K562 (cell line): ENCODE results near the gene VPS33B. TPM values are rescaled to one million over a fixed set of nuclear protein-coding genes. Genes with fewer than 3 reads are reported as not detected.

Experiments
- ATAC-seq: fragments of 200-7000 bp; cut with Tn5 transposase; 3 replicates; pipeline ENCODE4 v1.9.1; 2020; ENCODE audit warnings: moderate library complexity
- BruUV-seq: library from RNA; stranded (reverse); fragments of 400-500 nt; replicated peaks from 2 replicates; lab custom pipeline; 2021; lab: Mats Ljungman, UMichigan
- CTCF ChIA-PET: fragments of 300-600 bp; formaldehyde crosslinking; extraction: SDS; loops from one replicate; lab custom pipeline; 2021; ENCODE audit warnings: low intra/inter-chr PET ratio; lab: Yijun Ruan, JAX
- POLR2A ChIA-PET: fragments of 300-600, 350-650 bp; sonication (Branson Sonifier 250); formaldehyde crosslinking; extraction: SDS; loops from one replicate; lab custom pipeline; 2021; ENCODE audit warnings: antibody characterized with exemption, inconsistent platforms; lab: Yijun Ruan, JAX
- DNase-seq, 4 experiments: peaks; one replicate each; pipeline versions ENCODE4 v3.0.0 to v3.0.0-alpha.2; 2011 to 2018; ENCODE audit warnings: low spot score in 3 of 4, mixed read lengths in 3 of 4; ENCODE audit errors: extremely low read depth in 1 of 4
- FAIRE-seq: peaks from 2 replicates; lab custom pipeline; 2011; peaks lifted over from hg19 to GRCh38; lab: Jason Lieb, UNC
- H2AFZ ChIP-seq: 2 replicates; pipeline ENCODE4 v1.6.0; 2011; ENCODE audit warnings: low read depth, low read length, control low read depth, inconsistent platforms
- H3K27ac ChIP-seq: fragments of 200-600 bp; 3 replicates; pipeline ENCODE4 v1.8.0; 2011; ENCODE audit warnings: low read depth, mild to moderate bottlenecking, control low read depth, inconsistent platforms, low read length, moderate library complexity, mixed read lengths; ENCODE audit errors: extremely low read depth
- H3K27me3 ChIP-seq, 2 experiments: fragments of 300-600 bp in 1 of 2; 2 replicates in 1 of 2; 3 replicates in 1 of 2; pipeline versions ENCODE4 v1.6.0 to v1.8.0; 2011; ENCODE audit warnings: inconsistent platforms in 2 of 2, low read length in 2 of 2, mild to moderate bottlenecking in 1 of 2, mixed read lengths in 1 of 2, moderate library complexity in 1 of 2; ENCODE audit not compliant: control insufficient read depth in 2 of 2, insufficient read depth in 2 of 2
- H3K36me3 ChIP-seq: fragments of 300-600 bp; 3 replicates; pipeline ENCODE4 v1.8.0; 2011; ENCODE audit warnings: mild to moderate bottlenecking, low read length, inconsistent platforms; ENCODE audit not compliant: control insufficient read depth, insufficient read depth
- H3K4me1 ChIP-seq, 2 experiments: fragments of 200-600 bp in 1 of 2; replicated peaks in 1 of 2; 2 replicates in 1 of 2; 3 replicates in 1 of 2; pipeline versions ENCODE4 v1.5.1 to v1.8.0; 2011; ENCODE audit warnings: inconsistent platforms in 2 of 2, low read length in 2 of 2, mild to moderate bottlenecking in 1 of 2, mixed read lengths in 1 of 2, moderate library complexity in 1 of 2; ENCODE audit not compliant: control insufficient read depth in 2 of 2, insufficient read depth in 2 of 2
- H3K4me2 ChIP-seq: 2 replicates; pipeline ENCODE4 v1.6.1; 2011; ENCODE audit warnings: low read length, control low read depth, inconsistent platforms, mixed read lengths; ENCODE audit not compliant: insufficient read depth
- H3K4me3 ChIP-seq: fragments of 200-600 bp; sonication (generic), shearing (Covaris generic); 2 replicates; pipeline ENCODE4 v1.5.1; 2016; ENCODE audit warnings: control low read depth, inconsistent platforms
- H3K79me2 ChIP-seq: fragments of 200-600 bp; 3 replicates; pipeline ENCODE4 v1.8.0; 2011; ENCODE audit warnings: low read length, inconsistent platforms; ENCODE audit not compliant: control insufficient read depth, insufficient read depth
- H3K9ac ChIP-seq, 2 experiments: 2 replicates each; pipeline versions ENCODE4 v1.6.0 to v1.6.1; 2011; ENCODE audit warnings: low read depth in 2 of 2, low read length in 2 of 2, control low read depth in 1 of 2, inconsistent platforms in 1 of 2, mild to moderate bottlenecking in 1 of 2, mixed read lengths in 1 of 2; ENCODE audit not compliant: insufficient read depth in 1 of 2
- H3K9me1 ChIP-seq: one replicate; pipeline ENCODE4 v1.6.0; 2011; ENCODE audit warnings: inconsistent platforms, mild to moderate bottlenecking, low read length, moderate library complexity; ENCODE audit not compliant: control insufficient read depth, insufficient read depth
- H3K9me3 ChIP-seq: replicated peaks from 2 replicates; pipeline ENCODE4 v1.5.1; 2011; ENCODE audit warnings: low read depth, low read length, inconsistent platforms; ENCODE audit not compliant: control insufficient read depth, insufficient read depth
- H4K20me1 ChIP-seq: replicated peaks from 2 replicates; pipeline ENCODE4 v1.6.1; 2011; ENCODE audit warnings: low read length, inconsistent platforms, mixed read lengths; ENCODE audit not compliant: control insufficient read depth, insufficient read depth
- C11orf30 ChIP-seq: fragments of 450-650 bp; IDR thresholded peaks from 2 replicates; pipeline ENCODE4 v1.6.1; 2016; ENCODE audit warnings: low read depth, mild to moderate bottlenecking
- CBX3 ChIP-seq, 2 experiments: IDR thresholded peaks; 1 replicate in 1 of 2; 2 replicates in 1 of 2; pipeline ENCODE4 v1.6.1; 2012; ENCODE audit warnings: inconsistent platforms in 2 of 2, low read length in 2 of 2, borderline replicate concordance in 1 of 2, control low read depth in 1 of 2
- EWSR1 ChIP-seq: fragments of 450-650 bp; IDR thresholded peaks from 2 replicates; pipeline ENCODE4 v1.6.1; 2018; ENCODE audit warnings: borderline replicate concordance, mild to moderate bottlenecking, low read depth, moderate library complexity; ENCODE audit not compliant: partially characterized antibody
- HNRNPK ChIP-seq: fragments of 200-400 bp; formaldehyde crosslinking; IDR thresholded peaks from one replicate; pipeline ENCODE4 v1.6.1; 2018; ENCODE audit warnings: mild to moderate bottlenecking, low read depth, low read length; ENCODE audit not compliant: poor library complexity, severe bottlenecking
- MAFF ChIP-seq: IDR thresholded peaks from 2 replicates; pipeline ENCODE4 v1.6.1; 2012; ENCODE audit warnings: low read length, improper control_type of control experiment
- NFXL1 ChIP-seq: fragments of 450-650 bp; formaldehyde crosslinking; IDR thresholded peaks from 2 replicates; pipeline ENCODE4 v1.4.0; 2021; ENCODE audit warnings: mild to moderate bottlenecking
- NR1H2 ChIP-seq: sonication (generic); formaldehyde crosslinking; IDR thresholded peaks from 2 replicates; pipeline ENCODE4 v1.4.0; 2020; ENCODE audit warnings: mild to moderate bottlenecking, missing genetic modification reagents
- ZNF316 ChIP-seq: fragments of 450-650 bp; IDR thresholded peaks from 2 replicates; pipeline ENCODE4 v1.6.1; 2016
- WGBS: fragments of 100-300 bp; shearing (Covaris generic); methylation state at CpG from one replicate; pipeline ENCODE4 v1.1.6; 2016; ENCODE audit warnings: low coverage, mixed read lengths; ENCODE audit not compliant: insufficient coverage; ENCODE audit errors: missing lambda C conversion rate; 5-methylcytosine and 5-hydroxymethylcytosine counted together
- in situ Hi-C: fragments of 300-500 bp; cut with MboI; formaldehyde crosslinking; loops from 4 replicates; pipeline ENCODE4 v1.15.0; 2018; ENCODE audit warnings: inconsistent platforms, mixed read lengths
- intact Hi-C: fragments of 100-400 bp; cut with micrococcal nuclease; formaldehyde crosslinking; loops from 2 replicates; pipeline ENCODE4 v1.14.2; 2022
- polyA plus RNA-seq, 8 experiments: library from polyadenylated mRNA; depleted of rRNA in 4 of 8; stranded (reverse) in 5 of 8; unstranded in 3 of 8; fragments of >200 nt; fragmentation: Nextera tagmentation in 2 of 8; fragmentation: Illumina TruSeq in 1 of 8; extraction: Ambion mirVana in 2 of 8; extraction: Trizol in 1 of 8; gene quantifications; 2 replicates each; pipeline versions ENCODE4 v1.2.1 to v1.2.3, GENCODE V29; 2011 to 2014; ENCODE audit warnings: inconsistent platforms in 1 of 8, missing spikeins in 1 of 8
- total RNA-seq, 7 experiments: library from RNA; depleted of rRNA in 6 of 7; stranded (reverse); fragments of >200 nt in 6 of 7; fragmentation: Illumina TruSeq in 2 of 7; extraction: Trizol in 2 of 7; gene quantifications; 2 replicates each; pipeline versions ENCODE4 v1.2.1 to v1.2.3, GENCODE V29; 2011 to 2021; ENCODE audit warnings: low replicate concordance in 1 of 7

The VPS33B gene
- total and polyA plus RNA-seq, 9 of the 15 experiments (the other 6 are each of a cell fraction or from before 2014, with no cell fraction given) = 9.4 to 25.5 (median 14.8) TPM

GRCh38 chr15:91001209-91001608 lies 21.2 kb downstream of the VPS33B start:
- in situ Hi-C loops (no loop called here), intact Hi-C loops (no loop called here)
- Histone ChIP-seq H3K4me1 (peaks cover 9 to 12% of the 10 kb centered on the region in 2 experiments; a peak in 4 of 5 replicates), H3K9me3 (no peaks in the 10 kb centered on the region), H3K79me2 (peaks cover 2% of the 10 kb centered on the region; the same call in 1 of the 3 replicates), H3K9me1 (no peaks in the 10 kb centered on the region), H3K36me3 (peaks cover 76% of the 10 kb centered on the region), H3K27me3 (no peaks in the 10 kb centered on the region), H2AFZ (no peak overlapping the region), H3K4me2 (no peak overlapping the region), H4K20me1 (0 out of 2 replicates have a peak, but pooled peaks cover under 1% of the 10 kb centered on the region), H3K27ac (no peak overlapping the region), H3K9ac (no peak overlapping the region), H3K4me3 (no peak overlapping the region)
- ATAC-seq (no peak), DNase-seq (no peak), FAIRE-seq (no peak)
- ChIA-PET POLR2A (interaction anchor here (1.3 to 1.6 kb wide), 2 partner anchors 18 to 22 kb away, joined by 3 to 4 read pairs; no protein-coding TSS in a partner anchor), CTCF (no interaction called here)
- 53% methylated on average over 3 of the region's 3 CpGs for WGBS
- BruUV-seq = no TSS peak
- TF ChIP-seq NR1H2 (CRISPR knock-in tag) (no peak), EWSR1 (no peak), CBX3 (IDR thresholded peaks at IDR 0.05; ENCODE audit: borderline replicate concordance in 1 of 2, low read length in 2 of 2) (no peak), HNRNPK (no peak), MAFF (0 out of 2 replicates have a peak, but pooled peaks have one; percentile 1), C11orf30 (peak; percentile 48; the same call in 1 of the 2 replicates), NFXL1 (CRISPR knock-in tag) (no peak), ZNF316 (peak; percentile 71)
